K562 (cell line): ENCODE results near the gene GSTM2. TPM values are rescaled to one million over a fixed set of nuclear protein-coding genes. Genes with fewer than 3 reads are reported as not detected.

Experiments
- CBFA2T3 ChIP-seq: fragments of 450-650 bp; IDR thresholded peaks from 2 replicates; pipeline ENCODE4 v1.6.1; 2017
- CBFB ChIP-seq: sonication (generic); formaldehyde crosslinking; IDR thresholded peaks from 2 replicates; pipeline ENCODE4 v1.4.0; 2020; ENCODE audit warnings: mild to moderate bottlenecking, missing genetic modification reagents
- CREB3 ChIP-seq: fragments of 450-650 bp; conservative IDR thresholded peaks from 2 replicates; pipeline ENCODE4 v1.6.1; 2016; ENCODE audit warnings: missing genetic modification characterization, low read depth, mild to moderate bottlenecking, missing compliant biosample characterization, moderate library complexity
- FOXP1 ChIP-seq: sonication (generic); formaldehyde crosslinking; IDR thresholded peaks from 2 replicates; pipeline ENCODE4 v1.8.0; 2022; ENCODE audit warnings: mild to moderate bottlenecking, missing genetic modification reagents
- HDAC3 ChIP-seq: fragments of 450-650 bp; IDR thresholded peaks from 2 replicates; pipeline ENCODE4 v1.6.1; 2018; ENCODE audit warnings: borderline replicate concordance, mild to moderate bottlenecking, moderate library complexity; ENCODE audit not compliant: partially characterized antibody
- HMGN3 ChIP-seq: IDR thresholded peaks from 2 replicates; pipeline ENCODE4 v1.6.1; 2011; ENCODE audit warnings: borderline replicate concordance, low read depth, mild to moderate bottlenecking, mixed read lengths, low read length; ENCODE audit not compliant: insufficient read length; ENCODE audit errors: extremely low read depth
- HOXB6 ChIP-seq: fragments of 250-450 bp; sonication (Bioruptor Pico); IDR thresholded peaks from 2 replicates; pipeline ENCODE4 v1.5.1; 2022; ENCODE audit warnings: mild to moderate bottlenecking, borderline replicate concordance
- JUN ChIP-seq, 2 experiments: sonication (generic) in 1 of 2; formaldehyde crosslinking in 1 of 2; IDR thresholded peaks; 2 replicates each; pipeline versions ENCODE4 v1.6.1 to v1.8.0; 2012 to 2022; ENCODE audit warnings: borderline replicate concordance in 2 of 2, mild to moderate bottlenecking in 2 of 2, improper control_type of control experiment in 1 of 2, low read depth in 1 of 2, low read length in 1 of 2, missing genetic modification reagents in 1 of 2
- MTA1 ChIP-seq: fragments of 450-650 bp; IDR thresholded peaks from 2 replicates; pipeline ENCODE4 v1.6.1; 2017; ENCODE audit warnings: borderline replicate concordance
- POLR2AphosphoS5 ChIP-seq: IDR thresholded peaks from 2 replicates; pipeline ENCODE4 v1.6.1; 2011; ENCODE audit warnings: mild to moderate bottlenecking, low read depth, low read length, moderate library complexity; ENCODE audit not compliant: control insufficient read depth, insufficient read depth
- RBM15 ChIP-seq: fragments of 200-400 bp; formaldehyde crosslinking; IDR thresholded peaks from 2 replicates; pipeline ENCODE4 v1.6.1; 2018; ENCODE audit warnings: mild to moderate bottlenecking, low read length, moderate library complexity; ENCODE audit not compliant: insufficient read depth
- TCF7L2 ChIP-seq: fragments of 150-350 bp; IDR thresholded peaks from 2 replicates; pipeline ENCODE4 v1.6.1; 2016; ENCODE audit warnings: low read depth, mild to moderate bottlenecking, low read length, moderate library complexity
- WHSC1 ChIP-seq: IDR thresholded peaks from one replicate; pipeline ENCODE4 v1.6.1; 2012; ENCODE audit warnings: low read length, control low read depth, inconsistent platforms
- ZNF318 ChIP-seq, 2 experiments: fragments of 450-650 bp; IDR thresholded peaks; 2 replicates each; pipeline ENCODE4 v1.6.1; 2016; ENCODE audit warnings: mild to moderate bottlenecking in 2 of 2, borderline replicate concordance in 1 of 2, low read depth in 1 of 2, moderate library complexity in 1 of 2
- polyA plus RNA-seq, 8 experiments: library from polyadenylated mRNA; depleted of rRNA in 4 of 8; stranded (reverse) in 5 of 8; unstranded in 3 of 8; fragments of >200 nt; fragmentation: Nextera tagmentation in 2 of 8; fragmentation: Illumina TruSeq in 1 of 8; extraction: Ambion mirVana in 2 of 8; extraction: Trizol in 1 of 8; gene quantifications; 2 replicates each; pipeline versions ENCODE4 v1.2.1 to v1.2.3, GENCODE V29; 2011 to 2014; ENCODE audit warnings: inconsistent platforms in 1 of 8, missing spikeins in 1 of 8
- total RNA-seq, 7 experiments: library from RNA; depleted of rRNA in 6 of 7; stranded (reverse); fragments of >200 nt in 6 of 7; fragmentation: Illumina TruSeq in 2 of 7; extraction: Trizol in 2 of 7; gene quantifications; 2 replicates each; pipeline versions ENCODE4 v1.2.1 to v1.2.3, GENCODE V29; 2011 to 2021; ENCODE audit warnings: low replicate concordance in 1 of 7

The GSTM2 gene
- total and polyA plus RNA-seq, 9 of the 15 experiments (the other 6 are each of a cell fraction or from before 2014, with no cell fraction given): 1.6 to 15.1 (median 6.8) TPM

DNA sequence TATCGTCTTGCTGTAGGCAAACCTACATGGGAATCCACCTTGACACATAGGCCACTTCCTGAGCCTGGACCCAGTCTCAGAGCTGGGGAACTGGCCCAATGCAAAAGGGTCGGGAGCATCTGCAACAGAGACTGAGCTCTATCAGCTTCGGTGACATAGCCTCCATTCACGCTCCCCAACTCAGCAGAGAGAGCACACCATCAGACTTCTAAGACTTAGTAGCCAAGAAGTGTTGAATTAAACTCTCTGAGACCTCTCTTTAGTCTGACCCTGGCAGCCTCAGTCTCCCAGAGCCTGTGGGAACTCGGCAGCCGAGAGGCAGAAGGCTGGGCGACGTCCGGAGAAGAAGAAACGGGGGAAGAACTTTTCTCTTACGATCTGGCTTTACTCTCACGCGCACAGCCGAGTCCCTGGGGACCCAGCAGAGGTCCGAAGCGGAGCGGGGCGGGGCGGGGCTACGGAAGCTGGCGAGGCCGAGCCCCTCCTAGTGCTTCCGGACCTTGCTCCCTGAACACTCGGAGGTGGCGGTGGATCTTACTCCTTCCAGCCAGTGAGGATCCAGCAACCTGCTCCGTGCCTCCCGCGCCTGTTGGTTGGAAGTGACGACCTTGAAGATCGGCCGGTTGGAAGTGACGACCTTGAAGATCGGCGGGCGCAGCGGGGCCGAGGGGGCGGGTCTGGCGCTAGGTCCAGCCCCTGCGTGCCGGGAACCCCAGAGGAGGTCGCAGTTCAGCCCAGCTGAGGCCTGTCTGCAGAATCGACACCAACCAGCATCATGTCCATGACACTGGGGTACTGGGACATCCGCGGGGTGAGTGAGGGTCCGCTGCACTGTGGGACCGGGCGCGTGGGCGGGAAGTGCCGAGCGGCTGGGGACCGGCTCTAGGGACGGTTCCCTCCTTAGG, 12.0 kb upstream of the GSTM2 start, which contains the start of gene GSTM4 (continued):
- TF ChIP-seq CREB3 (no peak), CBFB (CRISPR knock-in tag) (no peak), HMGN3 (peak; percentile 23), TCF7L2 (no peak), ZNF318 (IDR thresholded peaks at IDR 0.05; ENCODE audit: borderline replicate concordance in 1 of 2, low read depth in 1 of 2) (no peak), WHSC1 (no peak), HDAC3 (no peak), HOXB6 (CRISPR knock-in tag) (no peak), FOXP1 (CRISPR knock-in tag) (no peak), CBFA2T3 (no peak), RBM15 (no peak), POLR2AphosphoS5 (peak; percentile 58), MTA1 (0 out of 2 replicates have a peak, but pooled peaks have one; percentile 10), JUN (IDR thresholded peaks at IDR 0.05; ENCODE audit: borderline replicate concordance, low read depth, low read length) (no peak), JUN (CRISPR knock-in tag; IDR thresholded peaks at IDR 0.05; ENCODE audit: borderline replicate concordance) (no peak)
